ENCODE results near the gene AFAP1L1.

DNA sequence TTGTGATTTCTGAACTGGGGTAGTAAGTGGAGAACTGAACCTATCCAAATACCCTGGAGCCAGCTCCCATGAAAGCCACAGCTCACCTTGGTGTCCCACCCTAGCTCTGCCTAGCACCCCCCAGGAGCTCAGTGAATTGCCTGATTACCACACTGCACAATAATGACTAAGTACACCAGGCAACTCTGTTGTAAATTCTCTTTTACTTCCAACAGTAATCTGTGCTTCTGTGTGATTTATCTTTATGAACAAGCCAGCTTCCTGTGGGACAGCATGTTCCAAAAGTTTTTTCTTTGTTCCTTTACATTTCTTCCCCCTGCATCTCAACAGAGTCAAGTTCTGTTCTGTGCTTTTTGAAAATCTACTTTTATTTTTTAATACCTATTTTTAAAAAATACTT, 51.6 kb downstream of the AFAP1L1 start:
- TF ChIP-seq, protein P1, sequence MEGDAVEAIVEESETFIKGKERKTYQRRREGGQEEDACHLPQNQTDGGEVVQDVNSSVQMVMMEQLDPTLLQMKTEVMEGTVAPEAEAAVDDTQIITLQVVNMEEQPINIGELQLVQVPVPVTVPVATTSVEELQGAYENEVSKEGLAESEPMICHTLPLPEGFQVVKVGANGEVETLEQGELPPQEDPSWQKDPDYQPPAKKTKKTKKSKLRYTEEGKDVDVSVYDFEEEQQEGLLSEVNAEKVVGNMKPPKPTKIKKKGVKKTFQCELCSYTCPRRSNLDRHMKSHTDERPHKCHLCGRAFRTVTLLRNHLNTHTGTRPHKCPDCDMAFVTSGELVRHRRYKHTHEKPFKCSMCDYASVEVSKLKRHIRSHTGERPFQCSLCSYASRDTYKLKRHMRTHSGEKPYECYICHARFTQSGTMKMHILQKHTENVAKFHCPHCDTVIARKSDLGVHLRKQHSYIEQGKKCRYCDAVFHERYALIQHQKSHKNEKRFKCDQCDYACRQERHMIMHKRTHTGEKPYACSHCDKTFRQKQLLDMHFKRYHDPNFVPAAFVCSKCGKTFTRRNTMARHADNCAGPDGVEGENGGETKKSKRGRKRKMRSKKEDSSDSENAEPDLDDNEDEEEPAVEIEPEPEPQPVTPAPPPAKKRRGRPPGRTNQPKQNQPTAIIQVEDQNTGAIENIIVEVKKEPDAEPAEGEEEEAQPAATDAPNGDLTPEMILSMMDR (IDR thresholded peaks at IDR 0.05; ENCODE audit: poor library complexity) = no peak
- TF ChIP-seq EZH2 (IDR thresholded peaks at IDR 0.05; ENCODE audit: borderline replicate concordance) (no peak), EZH2phosphoT487 (IDR thresholded peaks at IDR 0.05; ENCODE audit: low read depth, severe bottlenecking, unreplicated experiment) (no peak)
